H1 (cell line): Measurements from ENCODE around the gene TIMMDC1. TPM values are rescaled to one million over a fixed set of nuclear protein-coding genes. Genes with fewer than 3 reads are reported as not detected.

Source experiments
- CTCF ChIA-PET: fragments of 300-600 bp; sonication (Branson Sonifier 250); formaldehyde crosslinking; loops from one replicate; lab custom pipeline; 2021; ENCODE audit not compliant: partially characterized antibody; lab: Charles Lee
- POLR2A ChIA-PET: fragments of 300-600 bp; sonication (Branson Sonifier 250); formaldehyde crosslinking; loops from one replicate; lab custom pipeline; 2021; ENCODE audit warnings: inconsistent platforms; ENCODE audit not compliant: partially characterized antibody; lab: Charles Lee
- DNase-seq, 2 experiments: peaks; one replicate each; pipeline versions ENCODE4 v3.0.0 to v3.0.0-alpha.2; 2010 to 2022; ENCODE audit warnings: low spot score in 2 of 2, low read depth in 1 of 2, mixed read lengths in 1 of 2
- FAIRE-seq: peaks from 2 replicates; lab custom pipeline; 2011; peaks lifted over from hg19 to GRCh38; lab: Jason Lieb, UNC
- H2AFZ ChIP-seq: 2 replicates; pipeline ENCODE4 v1.8.1; 2012; ENCODE audit warnings: low read length, inconsistent platforms
- H2AK5ac ChIP-seq: 2 replicates; pipeline ENCODE4 v1.6.1; 2013; ENCODE audit warnings: low read depth, low read length
- H2BK120ac ChIP-seq: replicated peaks from 2 replicates; pipeline ENCODE3; 2013; ENCODE audit warnings: low read depth, low read length, inconsistent platforms
- H2BK12ac ChIP-seq: 2 replicates; pipeline ENCODE4 v1.6.1; 2013; ENCODE audit warnings: low read depth, low read length
- H2BK15ac ChIP-seq: 2 replicates; pipeline ENCODE4 v1.6.1; 2013; ENCODE audit warnings: low read length
- H2BK20ac ChIP-seq: 2 replicates; pipeline ENCODE4 v1.6.1; 2013; ENCODE audit warnings: low read length
- H2BK5ac ChIP-seq: 2 replicates; pipeline ENCODE4 v1.6.1; 2013; ENCODE audit warnings: low read depth, low read length
- H3K14ac ChIP-seq: 2 replicates; pipeline ENCODE4 v1.6.1; 2013; ENCODE audit warnings: inconsistent platforms; ENCODE audit not compliant: insufficient read length
- H3K18ac ChIP-seq: 2 replicates; pipeline ENCODE4 v1.6.1; 2013; ENCODE audit warnings: low read length; ENCODE audit errors: extremely low read depth
- H3K23ac ChIP-seq: 2 replicates; pipeline ENCODE4 v1.6.1; 2013; ENCODE audit warnings: inconsistent platforms; ENCODE audit not compliant: insufficient read length
- H3K23me2 ChIP-seq: 2 replicates; pipeline ENCODE4 v1.6.1; 2013; ENCODE audit warnings: low read depth, low read length
- H3K27ac ChIP-seq: 2 replicates; pipeline ENCODE4 v1.6.1; 2011; ENCODE audit warnings: low read depth, low read length, inconsistent platforms
- H3K27me3 ChIP-seq, 4 experiments: replicated peaks in 1 of 4; 1 replicate in 1 of 4; 2 replicates in 3 of 4; pipeline versions ENCODE4 v1.6.1 to v1.8.1; 2011 to 2013; ENCODE audit warnings: low read length in 3 of 4, mild to moderate bottlenecking in 3 of 4, inconsistent platforms in 2 of 4, mixed read lengths in 2 of 4, moderate library complexity in 1 of 4; ENCODE audit not compliant: control insufficient read depth in 3 of 4, insufficient read depth in 3 of 4; ENCODE audit errors: extremely low read depth in 1 of 4
- H3K36me3 ChIP-seq, 4 experiments: 2 replicates each; pipeline versions ENCODE4 v1.6.1 to v1.8.1; 2011 to 2013; ENCODE audit warnings: mild to moderate bottlenecking in 4 of 4, low read length in 3 of 4, moderate library complexity in 2 of 4, control low read depth in 1 of 4, inconsistent platforms in 1 of 4; ENCODE audit not compliant: insufficient read depth in 4 of 4, control insufficient read depth in 2 of 4
- H3K4ac ChIP-seq: replicated peaks from 2 replicates; pipeline ENCODE3; 2013; ENCODE audit warnings: low read length, low read depth, mixed read lengths, inconsistent platforms; ENCODE audit not compliant: insufficient read length
- H3K4me1 ChIP-seq, 4 experiments: replicated peaks in 1 of 4; 1 replicate in 1 of 4; 2 replicates in 3 of 4; pipeline versions ENCODE4 v1.6.1 to v1.8.1; 2011 to 2013; ENCODE audit warnings: low read length in 3 of 4, inconsistent platforms in 2 of 4, mixed read lengths in 1 of 4; ENCODE audit not compliant: insufficient read depth in 4 of 4, control insufficient read depth in 3 of 4
- H3K4me2 ChIP-seq, 2 experiments: 2 replicates each; pipeline versions ENCODE4 v1.6.1 to v1.8.1; 2011 to 2013; ENCODE audit warnings: low read depth in 2 of 2, low read length in 2 of 2, control low read depth in 1 of 2, inconsistent platforms in 1 of 2, mild to moderate bottlenecking in 1 of 2; ENCODE audit not compliant: insufficient read depth in 1 of 2
- H3K4me3 ChIP-seq, 4 experiments: fragments of 200-600, 300-600 bp in 1 of 4; sonication (generic), shearing (Covaris generic), sonication (Bioruptor Twin) in 1 of 4; 2 replicates each; pipeline versions ENCODE4 v1.5.1 to v1.8.1; 2011 to 2016; ENCODE audit warnings: low read length in 4 of 4, low read depth in 3 of 4, control low read depth in 2 of 4, inconsistent platforms in 2 of 4, mild to moderate bottlenecking in 2 of 4, mixed read lengths in 1 of 4, moderate library complexity in 1 of 4; ENCODE audit not compliant: insufficient read depth in 2 of 4; ENCODE audit errors: extremely low read depth in 1 of 4
- H3K56ac ChIP-seq: replicated peaks from 2 replicates; pipeline ENCODE3; 2013; ENCODE audit warnings: low read depth, mild to moderate bottlenecking, mixed read lengths, low read length, inconsistent platforms; ENCODE audit not compliant: insufficient read length
- H3K79me1 ChIP-seq: 2 replicates; pipeline ENCODE4 v1.6.1; 2013; ENCODE audit warnings: low read depth, low read length, control low read depth
- H3K79me2 ChIP-seq, 2 experiments: 2 replicates each; pipeline versions ENCODE4 v1.6.1 to v1.8.1; 2012 to 2013; ENCODE audit warnings: low read length in 2 of 2, mild to moderate bottlenecking in 2 of 2, inconsistent platforms in 1 of 2; ENCODE audit not compliant: insufficient read depth in 2 of 2, control insufficient read depth in 1 of 2
- H3K9ac ChIP-seq, 4 experiments: replicated peaks in 1 of 4; 1 replicate in 1 of 4; 2 replicates in 3 of 4; pipeline versions ENCODE4 v1.6.1 to v1.8.1; 2011 to 2013; ENCODE audit warnings: low read depth in 3 of 4, low read length in 3 of 4, control low read depth in 2 of 4, mild to moderate bottlenecking in 2 of 4, moderate library complexity in 2 of 4, inconsistent platforms in 1 of 4; ENCODE audit errors: extremely low read depth in 1 of 4
- H3K9me3 ChIP-seq, 2 experiments: 2 replicates each; pipeline versions ENCODE4 v1.6.1 to v1.8.1; 2012 to 2013; ENCODE audit warnings: mild to moderate bottlenecking in 2 of 2, moderate library complexity in 2 of 2, control low read depth in 1 of 2, inconsistent platforms in 1 of 2, low read depth in 1 of 2, low read length in 1 of 2, mixed read lengths in 1 of 2; ENCODE audit not compliant: insufficient read depth in 2 of 2
- H4K20me1 ChIP-seq, 2 experiments: replicated peaks in 1 of 2; 2 replicates each; pipeline versions ENCODE3 to v1.8.1; 2011 to 2013; ENCODE audit warnings: inconsistent platforms in 2 of 2, low read length in 2 of 2, mild to moderate bottlenecking in 1 of 2; ENCODE audit not compliant: insufficient read depth in 2 of 2, control insufficient read depth in 1 of 2
- H4K5ac ChIP-seq: 2 replicates; pipeline ENCODE4 v1.6.1; 2013; ENCODE audit warnings: low read length, low read depth, mixed read lengths, inconsistent platforms; ENCODE audit not compliant: insufficient read length
- H4K8ac ChIP-seq: 2 replicates; pipeline ENCODE4 v1.8.0; 2013; ENCODE audit warnings: mild to moderate bottlenecking, moderate library complexity, low read length, inconsistent platforms; ENCODE audit not compliant: insufficient read depth; ENCODE audit errors: extremely low read depth
- H4K91ac ChIP-seq: replicated peaks from 2 replicates; pipeline ENCODE3; 2013; ENCODE audit warnings: low read length, mixed read lengths, inconsistent platforms; ENCODE audit not compliant: insufficient read length
- ASH2L ChIP-seq: fragments of 200-600, 300-600 bp; sonication (generic); IDR thresholded peaks from one replicate; pipeline ENCODE4 v1.7.1; 2017; ENCODE audit warnings: low read length
- BCL11A ChIP-seq, 2 experiments: IDR thresholded peaks; one replicate each; pipeline ENCODE4 v1.6.1; 2011; ENCODE audit warnings: low read depth in 2 of 2, low read length in 2 of 2, mild to moderate bottlenecking in 2 of 2
- CREB1 ChIP-seq: IDR thresholded peaks from 2 replicates; pipeline ENCODE4 v1.6.1; 2012; ENCODE audit warnings: inconsistent platforms
- MAFK ChIP-seq: IDR thresholded peaks from 2 replicates; pipeline ENCODE4 v1.6.1; 2012; ENCODE audit warnings: low read depth, mild to moderate bottlenecking, improper control_type of control experiment, low read length
- MAX ChIP-seq: IDR thresholded peaks from 2 replicates; pipeline ENCODE4 v1.6.1; 2012; ENCODE audit warnings: inconsistent platforms
- RBBP5 ChIP-seq: IDR thresholded peaks from 2 replicates; pipeline ENCODE4 v1.7.1; 2012; ENCODE audit warnings: low read depth, mild to moderate bottlenecking, inconsistent platforms, low read length, moderate library complexity, borderline replicate concordance
- SP4 ChIP-seq: IDR thresholded peaks from 2 replicates; pipeline ENCODE4 v1.6.1; 2012; ENCODE audit warnings: low read length, inconsistent platforms
- TEAD4 ChIP-seq: IDR thresholded peaks from 2 replicates; pipeline ENCODE4 v1.6.1; 2012; ENCODE audit warnings: low read depth, low read length, inconsistent platforms, mixed read lengths
- polyA plus RNA-seq, 7 experiments: library from polyadenylated mRNA; depleted of rRNA in 3 of 7; stranded (reverse) in 5 of 7; unstranded in 2 of 7; fragments of >200 nt in 5 of 7; fragments of 200-250 nt in 2 of 7; gene quantifications; 1 replicate in 5 of 7; 2 replicates in 1 of 7; 4 replicates in 1 of 7; pipeline versions ENCODE4 v1.2.1 to v1.2.3, GENCODE V29; 2011 to 2013; ENCODE audit warnings: missing spikeins in 2 of 7, mixed read lengths in 2 of 7
- total RNA-seq: library from RNA; stranded (reverse); fragmentation: NEBNext Ultra II Directional; extraction: Animal tissue kit (Norgen Biotek cat#: 25700); gene quantifications from 2 replicates; pipeline ENCODE4 v1.2.1, GENCODE V29; 2021

Gene TIMMDC1
- total and polyA plus RNA-seq, 2 of the 8 experiments (the other 6 are each of a cell fraction or from before 2014, with no cell fraction given), result 80.7 to 128 TPM

- Histone ChIP-seq H3K27ac (no peak overlapping the region), H3K14ac (no peak overlapping the region), H3K23me2 (no peaks in the 10 kb centered on the region), H3K4me1 (peaks cover 0 to 4% (median 0%) of the 10 kb centered on the region in 4 experiments; a peak in 2 of 7 replicates), H3K9ac (no peak overlapping the region), H3K9me3 (no peaks in the 10 kb centered on the region), H3K4me2 (no peak overlapping the region), H3K23ac (no peak overlapping the region), H2BK12ac (no peak overlapping the region), H2AK5ac (no peak overlapping the region), H3K36me3 (no peaks in the 10 kb centered on the region), H3K4ac (no peak overlapping the region), H3K79me1 (no peaks in the 10 kb centered on the region), H4K20me1 (no peaks in the 10 kb centered on the region), H2BK120ac (no peak overlapping the region), H3K56ac (no peak overlapping the region)
- POLR2A ChIA-PET, result interaction anchor here (0.8 kb wide), 1 partner anchor 9 kb away, joined by 3 read pairs; no protein-coding TSS in a partner anchor
- no peak for FAIRE-seq
- no peak for TF ChIP-seq BCL11A (IDR thresholded peaks at IDR 0.05; ENCODE audit: low read depth in 2 of 2, low read length in 2 of 2)
- TF ChIP-seq SP4, result no peak
- TF ChIP-seq TEAD4, result no peak
- no peak for TF ChIP-seq MAFK
- TF ChIP-seq RBBP5, result no peak
- TF ChIP-seq ASH2L, result no peak
- no peak for TF ChIP-seq MAX
- no peak for TF ChIP-seq CREB1
- TF ChIP-seq, all 59 proteins: peak for 0
- no peak for DNase-seq
- no peak overlapping the region for H3K4me3 ChIP-seq
- no peak overlapping the region for H4K5ac ChIP-seq
- no peak overlapping the region for H2AFZ ChIP-seq
- no peak overlapping the region for H2BK20ac ChIP-seq
- H2BK5ac ChIP-seq, result no peak overlapping the region
- no peak overlapping the region for H4K8ac ChIP-seq
- H2BK15ac ChIP-seq, result no peak overlapping the region
- no peaks in the 10 kb centered on the region for H3K27me3 ChIP-seq
- H3K18ac ChIP-seq, result no peak overlapping the region
- no peaks in the 10 kb centered on the region for H3K79me2 ChIP-seq
- CTCF ChIA-PET, result interaction anchor here (0.7 to 1.4 kb wide), 3 partner anchors 8 to 30 kb away, joined by 3 to 6 read pairs (median 4); partner anchors contain the start of gene CD80
- no peak overlapping the region for H4K91ac ChIP-seq
Observed at GRCh38 chr3:119529883-119530282, 31.5 kb downstream of the TIMMDC1 start.
